Smooth muscle cell (in vitro differentiated cells): ENCODE data around the gene CCDC63. TPM values are rescaled to one million over a fixed set of nuclear protein-coding genes. Genes with fewer than 3 reads are reported as not detected.

ENCODE experiments used
- DNase-seq: peaks from one replicate; lab custom pipeline; 2025; ENCODE audit not compliant: unreplicated experiment; lab: John Stamatoyannopoulos, UW
- H2AFZ ChIP-seq: fragments of 200-600 bp; sonication (generic); 2 replicates; pipeline ENCODE4 v1.6.0; 2016; ENCODE audit warnings: antibody characterized with exemption, low read depth, mild to moderate bottlenecking
- H3F3A ChIP-seq: fragments of 200-600 bp; sonication (generic); 2 replicates; pipeline ENCODE4 v1.6.0; 2017; ENCODE audit warnings: antibody characterized with exemption, low read depth
- H3K27ac ChIP-seq: fragments of 200-600 bp; sonication (generic); 2 replicates; pipeline ENCODE4 v1.5.1; 2016; ENCODE audit warnings: low read depth, mild to moderate bottlenecking
- H3K27me3 ChIP-seq: fragments of 200-600 bp; sonication (generic); 2 replicates; pipeline ENCODE4 v1.6.1; 2016; ENCODE audit warnings: low read depth, mild to moderate bottlenecking
- H3K36me3 ChIP-seq: fragments of 200-600 bp; sonication (generic); 2 replicates; pipeline ENCODE4 v1.5.1; 2016; ENCODE audit warnings: low read depth
- H3K4me1 ChIP-seq: fragments of 200-600 bp; sonication (generic); 2 replicates; pipeline ENCODE4 v1.5.1; 2016; ENCODE audit warnings: low read depth
- H3K4me2 ChIP-seq: fragments of 200-600 bp; sonication (generic); 2 replicates; pipeline ENCODE4 v1.6.0; 2016; ENCODE audit warnings: mild to moderate bottlenecking
- H3K4me3 ChIP-seq: fragments of 200-600 bp; sonication (generic); 2 replicates; pipeline ENCODE4 v1.5.1; 2016; ENCODE audit warnings: mild to moderate bottlenecking
- H3K79me2 ChIP-seq: fragments of 200-600 bp; sonication (generic); 2 replicates; pipeline ENCODE4 v1.6.0; 2016; ENCODE audit warnings: low read depth, mild to moderate bottlenecking
- H3K9ac ChIP-seq: fragments of 200-600 bp; sonication (generic); 2 replicates; pipeline ENCODE4 v1.6.0; 2016; ENCODE audit warnings: low read depth
- H3K9me3 ChIP-seq: fragments of 200-600 bp; sonication (generic); replicated peaks from 2 replicates; pipeline ENCODE4 v1.5.1; 2016; ENCODE audit warnings: low read depth
- H4K20me1 ChIP-seq: fragments of 200-600 bp; sonication (generic); 2 replicates; pipeline ENCODE4 v1.6.0; 2016; ENCODE audit warnings: low read depth
- CTCF ChIP-seq: fragments of 200-600 bp; sonication (generic); IDR thresholded peaks from 2 replicates; pipeline ENCODE4 v1.5.1; 2017; ENCODE audit warnings: borderline replicate concordance, mild to moderate bottlenecking, antibody characterized with exemption; ENCODE audit not compliant: insufficient read depth, poor library complexity, severe bottlenecking
- whole genome bisulfite sequencing: methylation state at CpG from one replicate; pipeline ENCODE4 v1.1.7; 2016; ENCODE audit warnings: low lambda C conversion rate; 5-methylcytosine and 5-hydroxymethylcytosine counted together
- polyA plus RNA-seq: library from polyadenylated mRNA; unstranded; fragments of >200 nt; fragmentation: Nextera tagmentation; extraction: Ambion mirVana; gene quantifications from 2 replicates; pipeline ENCODE4 v1.2.1, GENCODE V29; 2016
- total RNA-seq: library from RNA; depleted of rRNA; stranded (reverse); fragments of >200 nt; gene quantifications from 2 replicates; pipeline ENCODE4 v1.2.3, GENCODE V29; 2014

The CCDC63 gene
- total and polyA plus RNA-seq, 2 experiments from 2014 or later: not detected

GRCh38 chr12:110874351-110874750, 27.6 kb downstream of the CCDC63 start:
- Histone ChIP-seq H3K9me3 (no peaks in the 10 kb centered on the region), H3K4me2 (no peak overlapping the region), H3K36me3 (no peaks in the 10 kb centered on the region), H3K79me2 (no peaks in the 10 kb centered on the region), H3K4me3 (no peak overlapping the region), H3K27ac (no peak overlapping the region), H3K4me1 (no peaks in the 10 kb centered on the region), H3K27me3 (no peaks in the 10 kb centered on the region), H2AFZ (no peak overlapping the region), H4K20me1 (no peaks in the 10 kb centered on the region), H3F3A (no peaks in the 10 kb centered on the region), H3K9ac (no peak overlapping the region)
- no peak for DNase-seq
- TF ChIP-seq CTCF: no peak
- 84% methylated on average over 2 of the region's 2 CpGs for WGBS

- Histone ChIP-seq H3K9ac (no peak overlapping the region), H3K4me2 (no peak overlapping the region), H2AFZ (no peak overlapping the region), H3K27ac (no peak overlapping the region), H3K36me3 (no peaks in the 10 kb centered on the region), H3K9me3 (no peaks in the 10 kb centered on the region), H3F3A (no peaks in the 10 kb centered on the region), H3K79me2 (no peaks in the 10 kb centered on the region), H4K20me1 (no peaks in the 10 kb centered on the region), H3K4me1 (no peaks in the 10 kb centered on the region), H3K4me3 (no peak overlapping the region), H3K27me3 (no peaks in the 10 kb centered on the region)
- DNase-seq: no peak
- TF ChIP-seq CTCF: no peak
Observed at GRCh38 chr12:110874781-110875180, 28.0 kb downstream of the CCDC63 start.

- H3K4me2 ChIP-seq: no peak overlapping the region
- H3K4me1 ChIP-seq: no peaks in the 10 kb centered on the region
- no peaks in the 10 kb centered on the region for H3K79me2 ChIP-seq
- WGBS: 83% methylated on average over 2 of the region's 2 CpGs
- H3K27me3 ChIP-seq: no peaks in the 10 kb centered on the region
- no peaks in the 10 kb centered on the region for H3K36me3 ChIP-seq
- no peak overlapping the region for H3K27ac ChIP-seq
- H3K9me3 ChIP-seq: no peaks in the 10 kb centered on the region
- H3K4me3 ChIP-seq: no peak overlapping the region
- no peak overlapping the region for H3K9ac ChIP-seq
- no peaks in the 10 kb centered on the region for H3F3A ChIP-seq
- H4K20me1 ChIP-seq: no peaks in the 10 kb centered on the region
- no peak for DNase-seq
- TF ChIP-seq CTCF: no peak
- no peak overlapping the region for H2AFZ ChIP-seq
Observed at GRCh38 chr12:110880651-110881050, 33.9 kb downstream of the CCDC63 start.

- Histone ChIP-seq H3K4me1 (no peaks in the 10 kb centered on the region), H3K79me2 (no peaks in the 10 kb centered on the region), H3K36me3 (no peaks in the 10 kb centered on the region), H3K9me3 (no peaks in the 10 kb centered on the region), H4K20me1 (no peaks in the 10 kb centered on the region), H3F3A (no peaks in the 10 kb centered on the region), H3K4me2 (no peak overlapping the region), H3K9ac (no peak overlapping the region), H3K27ac (no peak overlapping the region), H3K27me3 (no peaks in the 10 kb centered on the region), H3K4me3 (no peak overlapping the region), H2AFZ (no peak overlapping the region)
- no peak for TF ChIP-seq CTCF
- no peak for DNase-seq
- 89% methylated on average over 4 of the region's 4 CpGs for WGBS
Observed at GRCh38 chr12:110883251-110883650, 36.5 kb downstream of the CCDC63 start.
